ENCODE results near the gene TEX35. TPM values are rescaled to one million over a fixed set of nuclear protein-coding genes. Genes with fewer than 3 reads are reported as not detected.

Gene TEX35
- polyA plus RNA-seq, 1 donor (not counting 4 experiments of a cell fraction or from before 2014, with no cell fraction given): 0.18 TPM

DNA sequence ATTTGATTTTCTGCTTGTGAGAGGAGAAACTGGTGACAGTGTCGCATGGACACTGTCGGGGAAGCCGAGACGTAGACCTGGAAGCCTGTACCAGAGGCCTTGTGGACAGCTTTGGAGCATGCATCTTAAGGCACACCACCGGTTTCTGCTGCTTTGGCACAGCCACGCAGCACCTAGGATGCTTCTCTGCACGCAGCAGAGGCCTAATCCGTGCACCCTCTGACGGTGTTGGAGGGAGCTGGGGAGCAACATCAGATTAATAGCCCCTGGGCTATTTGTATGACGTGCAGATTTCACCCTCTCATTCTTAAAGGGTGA lies 30.3 kb downstream of the TEX35 start:
- Histone ChIP-seq H3K9me1 (ENCODE audit: control insufficient read depth, extremely low read depth, insufficient read depth, low read length) (no peaks in the 10 kb centered on the region), H3K27me3 (ENCODE audit: control insufficient read depth, extremely low read depth, insufficient read depth, low read length) (no peaks in the 10 kb centered on the region), H3K9me3 (ENCODE audit: control insufficient read depth, low read depth, low read length) (no peaks in the 10 kb centered on the region), H3K4me3 (ENCODE audit: control insufficient read depth in 2 of 3, extremely low read depth in 1 of 3, insufficient read depth in 2 of 3, low read depth in 1 of 3, low read length in 3 of 3) (peak overlapping the region; percentile 68 to 97 (median 90)), H3K79me2 (ENCODE audit: control insufficient read depth, insufficient read depth, low read length) (no peaks in the 10 kb centered on the region), H4K20me1 (ENCODE audit: control insufficient read depth, extremely low read depth, insufficient read depth, low read length) (no peaks in the 10 kb centered on the region), H3K4me1 (ENCODE audit: control insufficient read depth, extremely low read depth, insufficient read depth, low read length) (peaks cover 39% of the 10 kb centered on the region), H3K36me3 (ENCODE audit: control insufficient read depth in 2 of 2, extremely low read depth in 1 of 2, insufficient read depth in 2 of 2, low read length in 2 of 2) (no peaks in the 10 kb centered on the region), H3K4me2 (ENCODE audit: control insufficient read depth, extremely low read depth, insufficient read depth, low read depth, low read length) (peak overlapping the region; percentile 99), H3K27ac (ENCODE audit: control insufficient read depth, insufficient read depth, low read length) (peak overlapping the region; percentile 36), H3K9ac (ENCODE audit: control insufficient read depth, extremely low read depth, insufficient read depth, low read length) (peak overlapping the region; percentile 75), H2AFZ (ENCODE audit: control insufficient read depth, low read length) (peak overlapping the region; percentile 100)
- no peak for FAIRE-seq
- no peak for TF ChIP-seq EZH2 (IDR thresholded peaks at IDR 0.05; ENCODE audit: low read length)
- TF ChIP-seq, protein P1, sequence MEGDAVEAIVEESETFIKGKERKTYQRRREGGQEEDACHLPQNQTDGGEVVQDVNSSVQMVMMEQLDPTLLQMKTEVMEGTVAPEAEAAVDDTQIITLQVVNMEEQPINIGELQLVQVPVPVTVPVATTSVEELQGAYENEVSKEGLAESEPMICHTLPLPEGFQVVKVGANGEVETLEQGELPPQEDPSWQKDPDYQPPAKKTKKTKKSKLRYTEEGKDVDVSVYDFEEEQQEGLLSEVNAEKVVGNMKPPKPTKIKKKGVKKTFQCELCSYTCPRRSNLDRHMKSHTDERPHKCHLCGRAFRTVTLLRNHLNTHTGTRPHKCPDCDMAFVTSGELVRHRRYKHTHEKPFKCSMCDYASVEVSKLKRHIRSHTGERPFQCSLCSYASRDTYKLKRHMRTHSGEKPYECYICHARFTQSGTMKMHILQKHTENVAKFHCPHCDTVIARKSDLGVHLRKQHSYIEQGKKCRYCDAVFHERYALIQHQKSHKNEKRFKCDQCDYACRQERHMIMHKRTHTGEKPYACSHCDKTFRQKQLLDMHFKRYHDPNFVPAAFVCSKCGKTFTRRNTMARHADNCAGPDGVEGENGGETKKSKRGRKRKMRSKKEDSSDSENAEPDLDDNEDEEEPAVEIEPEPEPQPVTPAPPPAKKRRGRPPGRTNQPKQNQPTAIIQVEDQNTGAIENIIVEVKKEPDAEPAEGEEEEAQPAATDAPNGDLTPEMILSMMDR (optimal IDR thresholded peaks at IDR 0.05 in 1 of 3, IDR thresholded peaks at IDR 0.05 in 1 of 3, conservative IDR thresholded peaks at IDR 0.05 in 1 of 3; ENCODE audit: extremely low read depth in 1 of 3, insufficient read depth in 2 of 3, low read length in 3 of 3): no peak
- dilution Hi-C loops (cut with MboI; ENCODE audit: extremely low pct_ligation_motif_present, low sequenced_read_pairs): no loop called here
- DNase-seq (ENCODE audit: low read depth, low spot score): no peak

DNA sequence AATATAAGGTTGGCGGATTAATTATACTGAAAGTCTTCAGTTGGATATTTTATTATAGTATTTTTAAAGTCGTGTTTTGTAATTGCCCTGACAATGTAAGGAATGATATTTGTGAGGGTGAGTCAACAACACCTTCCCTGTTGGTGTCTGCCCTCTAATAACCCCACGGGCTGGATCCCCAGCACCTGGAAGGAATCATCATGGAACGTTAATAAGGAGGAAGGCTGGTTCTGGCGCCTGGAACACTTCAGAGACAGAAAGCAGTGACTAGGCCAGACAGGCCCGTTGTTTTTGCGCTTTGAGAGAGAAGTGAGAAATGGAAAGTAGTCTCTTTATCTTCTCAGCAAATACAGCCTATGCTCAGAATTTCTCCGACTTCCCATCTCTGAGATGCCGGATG lies 31.6 kb downstream of the TEX35 start:
- H3K4me2 ChIP-seq (ENCODE audit: control insufficient read depth, extremely low read depth, insufficient read depth, low read depth, low read length): peak overlapping the region; percentile 16

More for the DNA sequence above, 31.6 kb downstream of the TEX35 start:
- TF ChIP-seq, protein P1 (optimal IDR thresholded peaks at IDR 0.05 in 1 of 3, IDR thresholded peaks at IDR 0.05 in 1 of 3, conservative IDR thresholded peaks at IDR 0.05 in 1 of 3; ENCODE audit: extremely low read depth in 1 of 3, insufficient read depth in 2 of 3, low read length in 3 of 3): no peak
- no peak for TF ChIP-seq EZH2 (IDR thresholded peaks at IDR 0.05; ENCODE audit: low read length)
- Histone ChIP-seq H3K4me3 (ENCODE audit: control insufficient read depth in 2 of 3, extremely low read depth in 1 of 3, insufficient read depth in 2 of 3, low read depth in 1 of 3, low read length in 3 of 3) (no peak overlapping the region), H2AFZ (ENCODE audit: control insufficient read depth, low read length) (peak overlapping the region; percentile 30), H3K9me1 (ENCODE audit: control insufficient read depth, extremely low read depth, insufficient read depth, low read length) (no peaks in the 10 kb centered on the region), H3K27me3 (ENCODE audit: control insufficient read depth, extremely low read depth, insufficient read depth, low read length) (no peaks in the 10 kb centered on the region), H3K27ac (ENCODE audit: control insufficient read depth, insufficient read depth, low read length) (peak overlapping the region; percentile 31), H3K9me3 (ENCODE audit: control insufficient read depth, low read depth, low read length) (no peaks in the 10 kb centered on the region), H3K9ac (ENCODE audit: control insufficient read depth, extremely low read depth, insufficient read depth, low read length) (no peak overlapping the region), H4K20me1 (ENCODE audit: control insufficient read depth, extremely low read depth, insufficient read depth, low read length) (no peaks in the 10 kb centered on the region), H3K4me1 (ENCODE audit: control insufficient read depth, extremely low read depth, insufficient read depth, low read length) (peaks cover 32% of the 10 kb centered on the region), H3K36me3 (ENCODE audit: control insufficient read depth in 2 of 2, extremely low read depth in 1 of 2, insufficient read depth in 2 of 2, low read length in 2 of 2) (no peaks in the 10 kb centered on the region), H3K79me2 (ENCODE audit: control insufficient read depth, insufficient read depth, low read length) (no peaks in the 10 kb centered on the region)
- DNase-seq (ENCODE audit: low read depth, low spot score) (no peak), FAIRE-seq (no peak)
- dilution Hi-C loops (cut with MboI; ENCODE audit: extremely low pct_ligation_motif_present, low sequenced_read_pairs): no loop called here
